Ecto neural progenitor cell (in vitro differentiated cells): Measurements from ENCODE around the gene KCNJ10.

Experiments
- DNase-seq: peaks from one replicate; pipeline ENCODE4 v3.0.0-alpha.2; 2018; ENCODE audit warnings: low spot score

KCNJ10 gene

GRCh38 chr1:159990005-159990404 is 80.0 kb downstream of the KCNJ10 start:
- DNase-seq: no peak

- DNase-seq: no peak
Observed at GRCh38 chr1:159989581-159989980, 80.4 kb downstream of the KCNJ10 start.

- no peak for DNase-seq
Observed at GRCh38 chr1:159988006-159988405, 82.0 kb downstream of the KCNJ10 start.

DNA sequence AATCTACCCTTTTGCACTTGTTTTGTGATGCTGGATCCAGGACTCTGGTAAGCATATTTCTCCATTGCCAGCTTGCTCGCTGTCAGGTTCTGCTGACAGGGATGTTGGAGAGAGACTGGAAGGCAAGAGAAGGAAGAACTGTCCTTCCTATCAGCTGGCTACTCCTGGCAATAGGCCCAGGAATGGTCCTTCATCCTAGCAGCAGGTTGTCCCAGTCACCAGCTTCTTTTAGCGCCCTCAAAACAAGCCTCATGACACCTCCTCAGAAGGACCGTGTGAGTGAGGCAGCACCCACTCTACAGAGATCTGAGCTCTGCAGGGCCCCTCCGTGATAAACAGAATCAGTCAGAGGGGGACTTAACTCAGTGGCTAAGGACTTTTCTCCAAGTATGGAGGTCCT is 82.8 kb downstream of the KCNJ10 start:
- DNase-seq: no peak

DNA sequence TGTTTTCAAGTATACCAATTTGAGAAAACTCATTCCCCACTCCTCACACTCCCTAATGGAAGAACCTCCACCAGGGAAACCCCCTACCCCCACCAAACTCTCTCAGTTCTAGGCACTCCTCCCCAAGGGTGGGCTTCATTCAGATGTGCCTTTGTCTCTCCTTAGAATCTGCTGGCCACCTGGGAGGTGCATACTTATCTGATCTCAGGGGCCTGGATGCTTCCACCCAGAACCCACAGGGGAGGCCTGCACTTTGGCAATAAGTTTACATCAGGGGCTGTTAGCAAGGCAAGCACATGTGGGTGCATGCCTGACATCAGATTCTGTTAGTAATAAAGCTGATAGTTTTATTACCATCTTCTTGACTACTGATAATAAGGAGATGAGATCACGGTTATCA is 83.4 kb downstream of the KCNJ10 start:
- DNase-seq: no peak

- no peak for DNase-seq
Observed at GRCh38 chr1:159986093-159986492, 83.9 kb downstream of the KCNJ10 start.

DNA sequence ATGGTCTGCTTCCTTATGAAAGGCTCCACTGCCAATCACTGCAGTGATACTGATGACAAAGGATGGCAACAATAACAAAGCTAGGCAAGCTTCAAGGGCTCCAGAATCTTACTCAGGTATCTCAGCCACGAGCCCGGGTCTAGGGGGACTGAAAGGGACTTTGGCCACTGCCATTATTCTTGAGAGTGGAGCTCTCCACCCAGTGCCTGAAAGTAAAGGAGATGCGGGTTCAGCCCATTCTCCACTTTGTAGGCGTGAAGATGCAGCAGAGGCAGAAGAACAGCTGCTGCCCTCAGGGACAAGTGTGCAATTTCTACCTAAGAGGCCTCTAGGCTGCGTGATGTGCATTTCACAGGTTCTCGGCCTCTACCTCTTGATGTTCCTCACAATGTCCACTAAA is 84.5 kb downstream of the KCNJ10 start:
- no peak for DNase-seq

DNA sequence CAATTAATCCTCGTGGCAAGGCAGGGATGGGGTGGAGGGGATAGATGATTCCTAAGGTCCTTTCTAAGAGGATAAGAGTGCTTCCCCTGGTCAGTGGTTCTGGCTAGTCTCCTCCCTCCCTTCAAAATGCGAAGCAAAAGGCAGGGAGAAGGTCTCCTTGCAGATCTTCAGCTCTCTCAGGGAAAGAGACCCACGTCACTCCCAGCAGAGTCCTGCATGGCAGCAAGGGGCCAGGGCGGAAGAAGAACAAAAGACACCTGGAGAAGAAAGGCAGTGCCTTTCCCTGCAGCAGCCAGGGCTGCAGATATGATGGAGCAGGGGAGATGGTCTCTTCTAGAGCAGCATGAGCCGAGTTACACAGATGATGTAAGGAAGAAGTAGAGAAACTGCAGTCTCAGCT is 86.3 kb downstream of the KCNJ10 start:
- DNase-seq: peak; percentile 28

GRCh38 chr1:159982280-159982679 is 87.7 kb downstream of the KCNJ10 start:
- DNase-seq: no peak

DNA sequence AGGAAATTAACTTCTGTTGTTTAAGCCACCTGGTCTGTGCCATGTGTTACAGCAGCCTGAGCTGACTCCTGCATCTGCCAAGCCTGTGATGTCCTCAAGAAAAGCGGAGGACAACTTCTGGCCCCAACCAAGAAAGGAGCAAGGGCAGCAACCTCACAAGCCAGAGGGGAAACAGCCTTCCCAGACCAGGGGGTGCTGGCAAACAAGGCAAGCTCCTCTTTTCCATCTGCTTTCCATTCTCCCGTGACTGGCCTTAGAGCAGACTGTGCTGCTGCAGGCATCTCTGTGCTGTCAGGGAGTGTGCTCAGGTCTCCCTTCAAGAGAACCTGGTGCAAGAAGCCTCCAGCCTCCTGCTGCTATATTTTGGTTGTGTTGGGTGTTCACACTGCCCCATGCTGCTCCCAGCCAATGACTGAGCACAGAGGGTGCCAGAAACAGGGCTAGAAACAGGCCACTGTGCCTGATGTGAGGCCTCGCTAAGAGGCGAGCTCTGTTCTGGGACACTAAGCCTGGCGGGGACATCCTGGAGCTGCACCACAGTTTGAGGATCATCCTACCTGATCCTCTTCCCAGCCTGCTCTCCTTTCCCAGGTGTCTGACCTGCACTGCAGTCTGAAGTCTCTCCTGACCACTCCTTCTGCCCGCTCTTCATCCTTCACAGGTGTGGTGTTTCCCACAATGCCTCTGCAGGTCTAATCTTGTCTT is 88.5 kb downstream of the KCNJ10 start:
- DNase-seq: peak; percentile 21

DNA sequence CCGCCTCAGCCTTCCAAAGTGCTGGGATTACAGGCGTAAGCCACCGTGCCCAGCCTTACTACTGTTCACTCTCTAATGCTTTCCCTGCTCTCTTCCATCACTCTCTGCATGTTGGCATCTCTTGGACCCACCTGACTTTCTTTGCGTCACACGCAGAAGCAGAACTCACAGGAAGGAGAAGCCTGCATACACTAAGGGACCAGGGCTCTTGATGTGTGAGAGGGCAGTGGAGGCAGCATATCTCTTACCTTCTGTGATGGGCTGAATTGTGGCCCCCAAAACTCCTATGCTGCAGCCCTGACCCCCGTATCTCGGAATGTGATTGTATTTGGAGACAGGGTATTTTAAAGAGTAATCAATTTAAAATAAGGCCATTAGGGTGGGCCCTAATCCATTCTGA is 89.2 kb downstream of the KCNJ10 start:
- peak; percentile 33 for DNase-seq

DNA sequence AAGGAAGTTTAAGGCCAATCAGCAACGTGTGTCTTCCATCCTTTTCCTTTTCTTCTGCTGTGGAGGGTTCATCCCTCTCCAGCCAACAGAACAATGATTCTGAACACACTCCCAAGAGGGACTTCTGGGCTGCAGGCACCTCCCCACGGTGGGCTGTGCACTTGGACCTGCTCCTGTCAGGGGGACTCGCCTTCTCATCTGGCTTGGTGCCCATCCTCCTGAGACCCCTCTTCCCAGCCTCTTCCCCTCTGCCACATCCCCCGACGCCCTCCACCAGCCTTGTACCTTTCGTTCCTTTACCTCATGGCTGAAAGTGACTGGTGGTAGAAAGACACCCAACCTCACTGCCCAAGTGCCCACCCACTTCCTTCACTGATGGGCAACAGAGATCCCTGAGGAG is 89.9 kb downstream of the KCNJ10 start:
- DNase-seq: no peak

DNA sequence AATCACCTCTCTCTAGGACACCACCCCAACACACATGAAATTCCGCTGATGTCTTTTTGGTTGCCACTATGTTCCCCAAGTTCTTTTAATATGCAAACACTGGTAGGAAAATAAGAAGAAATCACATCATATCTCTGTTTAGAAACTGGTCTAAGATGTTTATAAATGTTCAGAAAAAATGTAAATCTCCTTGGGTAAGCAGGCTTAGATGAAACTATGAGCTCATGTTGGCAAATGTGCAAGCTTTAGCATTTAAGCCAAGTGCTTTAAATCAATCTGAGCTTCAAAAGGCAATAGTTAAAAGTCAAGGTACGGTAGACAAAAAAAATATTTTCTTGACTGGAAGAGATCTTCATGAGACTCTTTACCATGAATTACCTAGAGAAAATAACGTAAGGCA is 90.7 kb downstream of the KCNJ10 start:
- DNase-seq: no peak

DNA sequence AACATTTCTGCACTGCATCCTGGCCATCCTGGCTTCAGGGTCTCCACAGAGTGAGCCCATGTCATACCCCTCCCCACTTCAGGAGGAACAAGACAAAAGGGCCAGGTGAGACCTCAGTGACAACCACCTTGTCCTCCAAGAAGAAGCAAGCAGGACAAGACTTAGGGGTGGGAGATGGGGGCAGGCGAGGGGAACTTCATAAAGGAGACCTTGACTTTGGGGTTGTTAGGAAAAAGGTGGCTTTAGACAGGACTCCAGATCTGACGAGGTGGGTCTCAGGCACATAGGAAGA is 91.9 kb downstream of the KCNJ10 start:
- DNase-seq: no peak

- DNase-seq: no peak
Observed at GRCh38 chr1:159977364-159978106, 92.4 kb downstream of the KCNJ10 start.

DNA sequence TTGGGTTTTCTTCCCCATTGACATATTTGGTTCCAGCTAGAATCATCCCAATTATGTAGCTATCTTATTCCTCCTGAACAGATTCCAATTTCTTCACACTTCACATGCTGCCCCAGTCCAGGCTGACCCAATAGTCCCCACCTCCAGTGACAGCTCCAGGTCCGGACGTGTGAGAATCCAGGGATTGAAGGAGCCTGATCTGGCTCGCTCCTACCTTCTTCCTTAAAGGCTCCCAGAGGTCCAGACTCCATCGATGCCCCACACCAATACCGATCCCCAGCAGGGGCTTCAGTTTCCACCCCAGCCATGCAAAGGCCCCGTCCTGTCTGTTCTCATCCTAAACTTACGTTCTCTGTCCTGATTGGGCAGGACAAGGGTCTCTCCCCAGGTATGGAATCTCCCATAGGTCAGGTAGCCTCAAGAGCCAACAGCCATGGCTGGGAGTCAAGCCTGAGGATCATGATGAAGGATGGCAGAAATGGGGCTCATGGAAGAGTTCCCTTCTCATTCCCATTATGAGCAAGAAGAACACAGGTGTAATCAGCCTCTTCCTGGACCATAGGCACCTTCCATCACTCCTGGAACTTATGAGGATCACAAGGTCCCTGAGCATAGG is 95.5 kb downstream of the KCNJ10 start:
- no peak for DNase-seq

GRCh38 chr1:159973350-159973940 is 96.5 kb downstream of the KCNJ10 start:
- DNase-seq: no peak

- DNase-seq: no peak
Observed at GRCh38 chr1:159972443-159973205, 97.3 kb downstream of the KCNJ10 start.

DNA sequence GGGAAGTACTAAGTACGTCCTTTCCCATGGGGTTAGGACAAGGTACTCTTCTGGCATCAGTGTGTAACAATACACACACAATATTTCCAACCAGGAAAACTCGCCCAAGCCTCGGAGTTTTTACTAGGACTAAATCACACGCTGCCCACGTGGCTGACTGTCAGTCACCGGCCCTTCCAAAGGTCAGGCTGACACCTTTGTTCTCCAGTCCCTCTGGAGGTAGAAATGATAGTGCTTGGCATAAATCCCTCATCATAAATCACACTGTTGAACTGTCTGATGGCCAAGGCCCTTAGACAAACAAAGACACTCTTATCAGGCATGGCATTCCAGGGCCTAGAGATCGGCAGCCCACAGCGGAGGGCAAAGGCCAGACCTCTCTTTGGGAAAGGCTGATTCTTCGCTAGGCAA is 99.0 kb downstream of the KCNJ10 start:
- no peak for DNase-seq

GRCh38 chr1:159968901-159969300 is 101.1 kb downstream of the KCNJ10 start:
- no peak for DNase-seq

DNA sequence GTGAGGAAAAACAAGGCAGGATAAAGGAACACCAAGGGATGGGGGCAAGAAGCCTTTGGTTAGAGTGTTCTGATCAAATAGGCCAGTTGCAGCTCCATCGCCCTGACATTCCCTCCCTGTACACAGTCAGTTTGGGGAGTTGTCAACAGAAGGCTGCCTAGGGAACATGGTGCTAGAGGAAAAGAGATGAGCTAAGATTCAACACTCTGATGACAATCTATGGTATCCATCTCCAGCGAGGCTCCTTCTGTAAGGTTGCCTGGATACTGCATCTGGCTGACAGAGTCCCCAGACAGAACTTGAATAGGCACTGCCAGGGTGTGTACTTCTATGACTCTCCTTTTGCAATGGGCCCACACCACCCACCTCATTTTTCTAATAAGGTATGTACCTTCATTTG is 104.7 kb downstream of the KCNJ10 start:
- no peak for DNase-seq

GRCh38 chr1:159964144-159964543 is 105.8 kb downstream of the KCNJ10 start:
- DNase-seq: no peak
